GM23338 (cell line): ENCODE measurements around the gene TMEM190. TPM values are rescaled to one million over a fixed set of nuclear protein-coding genes. Genes with fewer than 3 reads are reported as not detected.

ENCODE experiments used
- ATAC-seq: fragments of 200-7000 bp; cut with Tn5 transposase; 3 replicates; pipeline ENCODE4 v1.9.1; 2020
- DNase-seq: peaks from one replicate; pipeline ENCODE4 v3.0.0-alpha.2; 2015; ENCODE audit warnings: low spot score
- H2AFZ ChIP-seq: fragments of 200-600 bp; sonication (generic); 2 replicates; pipeline ENCODE4 v1.8.0; 2016; ENCODE audit warnings: antibody characterized with exemption, mild to moderate bottlenecking, moderate library complexity
- H3F3A ChIP-seq: fragments of 200-600 bp; sonication (generic); replicated peaks from 2 replicates; pipeline ENCODE4 v1.8.0; 2017; ENCODE audit warnings: antibody characterized with exemption, mixed run types, low read depth
- H3K27ac ChIP-seq: fragments of 200-600 bp; sonication (generic); 2 replicates; pipeline ENCODE4 v1.6.1; 2016; ENCODE audit warnings: low read depth
- H3K27me3 ChIP-seq: fragments of 200-600 bp; sonication (generic); 2 replicates; pipeline ENCODE4 v1.8.0; 2016; ENCODE audit warnings: mild to moderate bottlenecking, mixed run types, moderate library complexity; ENCODE audit not compliant: insufficient read depth
- H3K36me3 ChIP-seq: fragments of 200-600 bp; sonication (generic); 2 replicates; pipeline ENCODE4 v1.8.0; 2016; ENCODE audit warnings: mild to moderate bottlenecking; ENCODE audit not compliant: insufficient read depth
- H3K4me1 ChIP-seq: fragments of 200-600 bp; sonication (generic); 2 replicates; pipeline ENCODE4 v1.8.0; 2016; ENCODE audit warnings: mild to moderate bottlenecking, moderate library complexity; ENCODE audit not compliant: insufficient read depth
- H3K4me2 ChIP-seq: fragments of 200-600 bp; sonication (generic); 2 replicates; pipeline ENCODE4 v1.7.1; 2017; ENCODE audit warnings: mixed run types
- H3K4me3 ChIP-seq: fragments of 200-600 bp; sonication (generic); 2 replicates; pipeline ENCODE4 v1.6.1; 2016; ENCODE audit warnings: mixed run types
- H3K79me2 ChIP-seq: fragments of 200-600 bp; sonication (generic); replicated peaks from 2 replicates; pipeline ENCODE4 v1.8.0; 2017; ENCODE audit warnings: mild to moderate bottlenecking; ENCODE audit not compliant: insufficient read depth
- H3K9me2 ChIP-seq: fragments of 200-600 bp; sonication (generic); 2 replicates; pipeline ENCODE4 v1.8.0; 2017; ENCODE audit not compliant: insufficient read depth
- H4K20me1 ChIP-seq: fragments of 200-600 bp; sonication (generic); replicated peaks from 2 replicates; pipeline ENCODE4 v1.8.0; 2017; ENCODE audit warnings: mild to moderate bottlenecking; ENCODE audit not compliant: insufficient read depth
- H3K27ac Mint-ChIP-seq: 2 replicates; pipeline ENCODE4 v1.8.0; 2020; ENCODE audit warnings: inconsistent platforms, mild to moderate bottlenecking, moderate library complexity, mixed read lengths
- H3K27me3 Mint-ChIP-seq: 3 replicates; pipeline ENCODE4 v1.8.0; 2022; ENCODE audit warnings: low read depth, mild to moderate bottlenecking, moderate library complexity, mixed read lengths, inconsistent platforms; ENCODE audit not compliant: insufficient read depth, poor library complexity
- H3K36me3 Mint-ChIP-seq: 3 replicates; pipeline ENCODE4 v1.8.0; 2021; ENCODE audit warnings: low read depth, mild to moderate bottlenecking, inconsistent platforms, moderate library complexity, mixed read lengths
- H3K4me1 Mint-ChIP-seq: 3 replicates; pipeline ENCODE4 v1.8.0; 2020; ENCODE audit warnings: mild to moderate bottlenecking, inconsistent platforms, mixed read lengths
- H3K4me3 Mint-ChIP-seq: 3 replicates; pipeline ENCODE4 v1.8.0; 2021; ENCODE audit warnings: moderate library complexity, mild to moderate bottlenecking, inconsistent platforms, mixed read lengths
- H3K9me3 Mint-ChIP-seq: 3 replicates; pipeline ENCODE4 v1.8.0; 2020; ENCODE audit warnings: moderate library complexity, mild to moderate bottlenecking, inconsistent platforms, mixed read lengths
- CREB1 ChIP-seq: fragments of 250-450 bp; sonication (Bioruptor Pico); IDR thresholded peaks from 2 replicates; pipeline ENCODE4 v1.5.0; 2020; ENCODE audit warnings: low read depth, mild to moderate bottlenecking, moderate library complexity
- CTCF ChIP-seq, 2 experiments: fragments of 200-600 bp in 1 of 2; sonication (generic) in 1 of 2; conservative IDR thresholded peaks; 2 replicates each; pipeline versions ENCODE4 v1.5.1 to v1.6.1; 2016 to 2017; ENCODE audit warnings: antibody characterized with exemption in 2 of 2, low read depth in 2 of 2, mild to moderate bottlenecking in 2 of 2, moderate library complexity in 1 of 2
- ETS1 ChIP-seq: IDR thresholded peaks from 2 replicates; pipeline ENCODE4 v1.6.1; 2016; ENCODE audit warnings: antibody characterized with exemption
- EZH2 ChIP-seq: fragments of 200-600 bp; sonication (generic); IDR thresholded peaks from one replicate; pipeline ENCODE4 v1.8.0; 2017; ENCODE audit warnings: antibody characterized with exemption, mild to moderate bottlenecking, low read depth; ENCODE audit not compliant: unreplicated experiment
- EZH2phosphoT487 ChIP-seq: fragments of 200-600 bp; sonication (generic); IDR thresholded peaks from one replicate; pipeline ENCODE4 v1.8.1; 2018; ENCODE audit warnings: antibody characterized with exemption; ENCODE audit not compliant: unreplicated experiment
- JUNB ChIP-seq: IDR thresholded peaks from one replicate; pipeline ENCODE4 v1.6.1; 2016; ENCODE audit warnings: antibody characterized with exemption; ENCODE audit not compliant: unreplicated experiment
- NANOG ChIP-seq: IDR thresholded peaks from 2 replicates; pipeline ENCODE4 v1.6.1; 2016; ENCODE audit warnings: antibody characterized with exemption, borderline replicate concordance
- POLR2AphosphoS5 ChIP-seq: IDR thresholded peaks from 2 replicates; pipeline ENCODE4 v1.6.1; 2016; ENCODE audit warnings: antibody characterized with exemption, low read depth
- REST ChIP-seq: IDR thresholded peaks from one replicate; pipeline ENCODE4 v1.6.1; 2018; ENCODE audit warnings: antibody characterized with exemption; ENCODE audit not compliant: unreplicated experiment
- STAT1 ChIP-seq: IDR thresholded peaks from one replicate; pipeline ENCODE4 v1.6.1; 2016; ENCODE audit warnings: antibody characterized with exemption; ENCODE audit not compliant: unreplicated experiment
- ZNF114 ChIP-seq: fragments of 250-450 bp; sonication (Bioruptor Pico); IDR thresholded peaks from 2 replicates; pipeline ENCODE4 v1.5.0; 2020; ENCODE audit warnings: mild to moderate bottlenecking, moderate library complexity
- ZNF331 ChIP-seq: fragments of 250-450 bp; sonication (Bioruptor Pico); IDR thresholded peaks from 2 replicates; pipeline ENCODE4 v1.5.0; 2020; ENCODE audit warnings: low read depth, mild to moderate bottlenecking, moderate library complexity
- ZNF462 ChIP-seq: fragments of 250-450 bp; sonication (Bioruptor Pico); IDR thresholded peaks from 2 replicates; pipeline ENCODE4 v1.5.0; 2020; ENCODE audit warnings: mild to moderate bottlenecking, moderate library complexity
- polyA plus RNA-seq: library from polyadenylated mRNA; unstranded; fragments of >200 nt; fragmentation: Nextera tagmentation; extraction: Ambion mirVana; gene quantifications from 2 replicates; pipeline ENCODE4 v1.2.1, GENCODE V29; 2016
- total RNA-seq: library from RNA; depleted of rRNA; stranded (reverse); fragments of >200 nt; shearing (Covaris generic); gene quantifications from 2 replicates; pipeline ENCODE4 v1.2.3, GENCODE V29; 2014

TMEM190 gene
- total and polyA plus RNA-seq, 2 experiments from 2014 or later, result 4.8 TPM; not detected in 1

GRCh38 chr19:55382522-55383054 lies 6.0 kb downstream of the TMEM190 start:
- Histone ChIP-seq H4K20me1 (peaks cover 22% of the 10 kb centered on the region), H3K9me2 (no peaks in the 10 kb centered on the region), H2AFZ (no peak overlapping the region), H3K4me2 (peak overlapping the region; percentile 87), H3K27me3 (peaks cover 29% of the 10 kb centered on the region), H3K27ac (no peak overlapping the region), H3F3A (peaks cover 28% of the 10 kb centered on the region), H3K36me3 (peaks cover 4% of the 10 kb centered on the region; the same call in 1 of the 2 replicates), H3K4me3 (peak overlapping the region; percentile 57; the same call in 1 of the 2 replicates), H3K79me2 (peaks cover 23% of the 10 kb centered on the region), H3K4me1 (peaks cover 34% of the 10 kb centered on the region)
- Mint-ChIP-seq H3K36me3 (peaks cover 23% of the 10 kb centered on the region), H3K4me1 (peaks cover 36% of the 10 kb centered on the region), H3K27ac (no peak overlapping the region), H3K27me3 (peaks cover 48% of the 10 kb centered on the region), H3K9me3 (peaks cover 5% of the 10 kb centered on the region; the same call in 2 of the 3 replicates), H3K4me3 (peak overlapping the region; percentile 83)
- no peak for TF ChIP-seq ETS1
- no peak for TF ChIP-seq JUNB
- no peak for TF ChIP-seq EZH2
- no peak for TF ChIP-seq REST
- no peak for TF ChIP-seq STAT1
- TF ChIP-seq POLR2AphosphoS5, result no peak
- no peak for TF ChIP-seq ZNF331 (CRISPR knock-in tag)
- no peak for TF ChIP-seq EZH2phosphoT487
- TF ChIP-seq ZNF114 (CRISPR knock-in tag), result no peak
- TF ChIP-seq CTCF (conservative IDR thresholded peaks at IDR 0.05; ENCODE audit: low read depth in 2 of 2), result no peak
- no peak for TF ChIP-seq ZNF462 (CRISPR knock-in tag)
- no peak for TF ChIP-seq NANOG
- TF ChIP-seq CREB1 (CRISPR knock-in tag), result no peak
- DNase-seq (no peak), ATAC-seq (no peak)
